HepG2 (cell line): ENCODE measurements around the gene PAQR6. TPM values are rescaled to one million over a fixed set of nuclear protein-coding genes. Genes with fewer than 3 reads are reported as not detected.
A peak's percentile ranks its signal among the peaks of the same experiment; 100 is the strongest.

Experiments
- ATAC-seq: fragments of 200-7000 bp; cut with Tn5 transposase; 3 replicates; pipeline ENCODE4 v1.9.1; 2020; ENCODE audit warnings: mild to moderate bottlenecking, moderate library complexity
- BruUV-seq: library from RNA; stranded (reverse); fragments of 400-500 nt; replicated peaks from 2 replicates; lab custom pipeline; 2021; lab: Mats Ljungman, UMichigan
- CTCF ChIA-PET: fragments of 300-600 bp; formaldehyde crosslinking; extraction: SDS; loops from one replicate; lab custom pipeline; 2021; ENCODE audit warnings: low total read pairs, inconsistent platforms, low intra/inter-chr PET ratio; lab: Yijun Ruan, JAX
- POLR2A ChIA-PET: fragments of 350-600 bp; sonication (Branson Sonifier 250); formaldehyde crosslinking; loops from one replicate; lab custom pipeline; 2020; ENCODE audit warnings: antibody characterized with exemption, inconsistent platforms; lab: Yijun Ruan, JAX
- DNase-seq: peaks from one replicate; pipeline ENCODE4 v3.0.0-alpha.2; 2015; ENCODE audit warnings: low spot score
- FAIRE-seq: peaks from 3 replicates; lab custom pipeline; 2011; peaks lifted over from hg19 to GRCh38; lab: Jason Lieb, UNC
- H2AFZ ChIP-seq: one replicate; pipeline ENCODE4 v1.6.1; 2011; ENCODE audit warnings: low read length, inconsistent platforms
- H3K27ac ChIP-seq: fragments of 300-600 bp; 3 replicates; pipeline ENCODE4 v1.8.0; 2011; ENCODE audit warnings: mixed run types, mild to moderate bottlenecking, mixed read lengths, low read length, inconsistent platforms; ENCODE audit not compliant: insufficient read depth; ENCODE audit errors: extremely low read length
- H3K27me3 ChIP-seq, 2 experiments: fragments of 200-600 bp in 1 of 2; 2 replicates in 1 of 2; 3 replicates in 1 of 2; pipeline versions ENCODE4 v1.6.0 to v1.8.0; 2011; ENCODE audit warnings: low read length in 2 of 2, mild to moderate bottlenecking in 2 of 2, moderate library complexity in 2 of 2, inconsistent platforms in 1 of 2; ENCODE audit not compliant: insufficient read depth in 2 of 2, control insufficient read depth in 1 of 2
- H3K36me3 ChIP-seq, 2 experiments: fragments of 200-600 bp in 1 of 2; replicated peaks in 1 of 2; 2 replicates in 1 of 2; 3 replicates in 1 of 2; pipeline versions ENCODE4 v1.5.1 to v1.8.0; 2011; ENCODE audit warnings: low read length in 2 of 2, inconsistent platforms in 1 of 2; ENCODE audit not compliant: insufficient read depth in 2 of 2, control insufficient read depth in 1 of 2
- H3K4me1 ChIP-seq: 2 replicates; pipeline ENCODE4 v1.5.1; 2012; ENCODE audit warnings: low read length, inconsistent platforms; ENCODE audit not compliant: insufficient read depth
- H3K4me2 ChIP-seq: 2 replicates; pipeline ENCODE4 v1.6.0; 2011; ENCODE audit warnings: low read depth, low read length, inconsistent platforms
- H3K4me3 ChIP-seq, 3 experiments: fragments of 200-600 bp in 1 of 3; sonication (generic), shearing (Covaris generic) in 1 of 3; replicated peaks in 1 of 3; 2 replicates each; pipeline ENCODE4 v1.5.1; 2011 to 2016; ENCODE audit warnings: low read length in 3 of 3, inconsistent platforms in 2 of 3, low read depth in 2 of 3, mild to moderate bottlenecking in 2 of 3, control low read depth in 1 of 3, mixed read lengths in 1 of 3; ENCODE audit not compliant: insufficient read depth in 1 of 3
- H3K79me2 ChIP-seq: one replicate; pipeline ENCODE4 v1.6.1; 2011; ENCODE audit warnings: low read length, inconsistent platforms; ENCODE audit not compliant: insufficient read depth
- H3K9ac ChIP-seq: 2 replicates; pipeline ENCODE4 v1.6.0; 2011; ENCODE audit warnings: mild to moderate bottlenecking, low read depth, low read length, inconsistent platforms; ENCODE audit not compliant: insufficient read depth
- H3K9me3 ChIP-seq: 2 replicates; pipeline ENCODE4 v1.5.1; 2012; ENCODE audit warnings: mild to moderate bottlenecking, low read length
- H4K20me1 ChIP-seq: 2 replicates; pipeline ENCODE4 v1.6.0; 2011; ENCODE audit warnings: inconsistent platforms, mild to moderate bottlenecking, low read length, moderate library complexity; ENCODE audit not compliant: insufficient read depth
- BCL6 ChIP-seq: IDR thresholded peaks from 2 replicates; pipeline ENCODE4 v1.6.1; 2016; ENCODE audit warnings: missing genetic modification reagents, missing compliant biosample characterization
- CENPX ChIP-seq: sonication (generic); formaldehyde crosslinking; IDR thresholded peaks from 2 replicates; pipeline ENCODE4 v1.9.0; 2021; ENCODE audit warnings: mild to moderate bottlenecking, missing genetic modification reagents, moderate library complexity
- CREM ChIP-seq, 2 experiments: sonication (generic) in 1 of 2; formaldehyde crosslinking in 1 of 2; IDR thresholded peaks; 2 replicates each; pipeline versions ENCODE4 v1.4.0 to v1.6.1; 2016 to 2020; ENCODE audit warnings: antibody characterized with exemption in 1 of 2, mild to moderate bottlenecking in 1 of 2, missing genetic modification reagents in 1 of 2
- EEA1 ChIP-seq: sonication (generic); formaldehyde crosslinking; IDR thresholded peaks from 2 replicates; pipeline ENCODE4 v1.5.1; 2020; ENCODE audit warnings: mild to moderate bottlenecking, missing genetic modification reagents, borderline replicate concordance
- HMG20B ChIP-seq: conservative IDR thresholded peaks from 2 replicates; pipeline ENCODE4 v1.6.1; 2016; ENCODE audit warnings: missing genetic modification reagents, missing compliant biosample characterization
- MIXL1 ChIP-seq: IDR thresholded peaks from 2 replicates; pipeline ENCODE4 v1.6.1; 2016
- TCF12 ChIP-seq, 2 experiments: fragments of 450-650 bp in 1 of 2; sonication (generic) in 1 of 2; formaldehyde crosslinking in 1 of 2; IDR thresholded peaks; 2 replicates each; pipeline versions ENCODE4 v1.6.1 to v1.8.0; 2017 to 2022; ENCODE audit warnings: antibody characterized with exemption in 1 of 2, mild to moderate bottlenecking in 1 of 2, missing genetic modification reagents in 1 of 2, moderate library complexity in 1 of 2
- TFDP2 ChIP-seq: sonication (generic); formaldehyde crosslinking; IDR thresholded peaks from 2 replicates; pipeline ENCODE4 v1.4.0; 2020; ENCODE audit warnings: missing genetic modification reagents
- ZC3H13 ChIP-seq: sonication (generic); formaldehyde crosslinking; IDR thresholded peaks from 2 replicates; pipeline ENCODE4 v1.8.1; 2023; ENCODE audit warnings: mild to moderate bottlenecking, missing genetic modification reagents, moderate library complexity
- ZNF180 ChIP-seq: sonication (generic); formaldehyde crosslinking; IDR thresholded peaks from 2 replicates; pipeline ENCODE4 v1.4.0; 2020; ENCODE audit warnings: low read depth, missing genetic modification reagents, borderline replicate concordance
- ZNF235 ChIP-seq: sonication (generic); formaldehyde crosslinking; IDR thresholded peaks from 2 replicates; pipeline ENCODE4 v1.8.1; 2023; ENCODE audit warnings: mild to moderate bottlenecking, missing genetic modification reagents, borderline replicate concordance
- ZNF281 ChIP-seq: sonication (generic); formaldehyde crosslinking; IDR thresholded peaks from 2 replicates; pipeline ENCODE4 v1.4.0; 2020; ENCODE audit warnings: missing genetic modification reagents, borderline replicate concordance
- ZNF510 ChIP-seq: sonication (generic); formaldehyde crosslinking; IDR thresholded peaks from 2 replicates; pipeline ENCODE4 v1.4.0; 2020; ENCODE audit warnings: low read depth, mild to moderate bottlenecking, missing genetic modification reagents
- ZNF576 ChIP-seq: sonication (generic); formaldehyde crosslinking; IDR thresholded peaks from 2 replicates; pipeline ENCODE4 v1.4.0; 2020; ENCODE audit warnings: mild to moderate bottlenecking, missing genetic modification reagents
- ZNF644 ChIP-seq: IDR thresholded peaks from 2 replicates; pipeline ENCODE4 v1.6.1; 2016; ENCODE audit warnings: low read depth
- ZNF761 ChIP-seq: sonication (generic); formaldehyde crosslinking; conservative IDR thresholded peaks from 2 replicates; pipeline ENCODE4 v1.4.0; 2020; ENCODE audit warnings: mild to moderate bottlenecking, missing genetic modification reagents
- WGBS: methylation state at CpG from one replicate; pipeline ENCODE4 v1.1.6; 2017; ENCODE audit warnings: low lambda C conversion rate; 5-methylcytosine and 5-hydroxymethylcytosine counted together
- in situ Hi-C: cut with HindIII; loops from 2 replicates; pipeline ENCODE4 v1.10.0; 2017; ENCODE audit warnings: low pct_unique_long_range_greater_than_20kb; ENCODE audit not compliant: extremely low pct_ligation_motif_present
- intact Hi-C: fragments of 100-400 bp; cut with micrococcal nuclease; formaldehyde crosslinking; loops from one replicate; pipeline ENCODE4 v1.10.0; 2022; ENCODE audit not compliant: unreplicated experiment
- polyA plus RNA-seq, 8 experiments: library from polyadenylated mRNA; depleted of rRNA in 3 of 8; stranded (reverse) in 7 of 8; unstranded in 1 of 8; fragments of >200 nt; fragmentation: Illumina TruSeq in 4 of 8; extraction: Trizol in 4 of 8; gene quantifications; 2 replicates each; pipeline versions ENCODE4 v1.2.1 to v1.2.3, GENCODE V29; 2011 to 2016; ENCODE audit warnings: low read depth in 4 of 8, missing spikeins in 1 of 8, mixed read lengths in 1 of 8; ENCODE audit not compliant: insufficient read depth in 1 of 8
- total RNA-seq, 5 experiments: library from RNA; depleted of rRNA; stranded (reverse); fragments of >200 nt; fragmentation: Illumina TruSeq; extraction: Trizol; gene quantifications; 2 replicates each; pipeline ENCODE4 v1.2.3, GENCODE V29; 2016; ENCODE audit warnings: low read depth in 1 of 5
- TF ChIP-seq, protein P1 (sequence below): sonication (generic); formaldehyde crosslinking; IDR thresholded peaks from 2 replicates; pipeline ENCODE4 v1.8.0; 2022; ENCODE audit warnings: mild to moderate bottlenecking, missing genetic modification reagents, moderate library complexity

The PAQR6 gene
- total and polyA plus RNA-seq, 2 of the 13 experiments (the other 11 are each of a cell fraction or from before 2014, with no cell fraction given) = 0.82 to 1.4 TPM

DNA sequence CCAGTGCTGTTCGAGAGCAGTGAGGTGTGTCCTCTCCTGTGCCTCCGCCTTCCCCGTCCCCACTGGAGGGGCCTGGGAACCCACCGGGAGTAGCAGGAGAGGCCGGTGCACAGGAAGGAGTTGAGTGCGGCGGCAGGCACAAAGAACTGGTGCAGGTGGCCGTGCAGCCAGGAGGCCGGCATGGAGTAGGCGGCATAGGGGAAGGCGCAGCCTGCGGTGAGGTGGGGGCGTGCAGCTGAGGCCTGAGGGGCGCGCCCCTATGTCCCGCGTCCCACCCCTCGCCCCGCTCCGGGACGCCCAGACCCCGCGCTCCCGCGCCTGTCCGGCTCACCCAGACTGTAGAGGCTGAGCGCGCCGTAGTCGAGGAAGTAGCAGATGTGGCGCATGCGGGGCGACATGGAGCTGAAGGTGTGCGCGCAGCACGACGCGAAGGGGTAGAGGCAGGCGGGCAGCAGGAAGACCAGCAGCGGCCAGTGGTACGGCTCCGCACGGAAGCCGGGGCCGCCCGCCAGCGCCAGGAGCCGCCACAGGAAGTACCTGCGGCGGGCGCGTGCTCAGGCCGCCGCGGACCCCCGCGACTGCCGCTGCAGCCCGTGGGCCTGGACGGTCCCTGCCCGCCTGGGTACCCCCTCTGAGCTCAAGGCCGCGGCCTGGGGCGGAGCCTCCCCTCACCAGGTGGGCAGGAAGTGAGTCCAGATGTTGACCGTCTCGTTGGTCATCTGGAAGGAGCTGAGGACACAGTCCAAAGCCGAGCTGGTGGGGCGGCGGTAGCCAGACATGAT is 2.2 kb downstream of the PAQR6 start (continued):
- TF ChIP-seq ZNF761 (CRISPR knock-in tag) (no peak), TFDP2 (CRISPR knock-in tag) (peak; percentile 49; the same call in 1 of the 2 replicates), ZNF510 (CRISPR knock-in tag) (no peak), EEA1 (CRISPR knock-in tag) (peak; percentile 87; the same call in 1 of the 2 replicates)

GRCh38 chr1:156244712-156245111 is 3.1 kb downstream of the PAQR6 start:
- H3K36me3 ChIP-seq = peaks cover 3 to 4% of the 10 kb centered on the region in 2 experiments; a peak in 3 of 5 replicates
- H3K9ac ChIP-seq = no peak overlapping the region
- FAIRE-seq = no peak
- H3K79me2 ChIP-seq = no peaks in the 10 kb centered on the region
- no peak overlapping the region for H3K4me2 ChIP-seq
- TF ChIP-seq ZNF180 = no peak
- no peak for TF ChIP-seq ZNF644 (CRISPR knock-in tag)
- TF ChIP-seq CREM (IDR thresholded peaks at IDR 0.05) = no peak
- no peak for TF ChIP-seq CREM (CRISPR knock-in tag; IDR thresholded peaks at IDR 0.05)
- TF ChIP-seq ZNF281 (CRISPR knock-in tag) = no peak
- TF ChIP-seq ZNF235 (CRISPR knock-in tag) = no peak
- TF ChIP-seq ZNF576 = no peak
- TF ChIP-seq MIXL1 (CRISPR knock-in tag) = no peak
- no peak for TF ChIP-seq BCL6 (CRISPR knock-in tag)
- TF ChIP-seq HMG20B (CRISPR knock-in tag) = no peak
- no peak for TF ChIP-seq CENPX (CRISPR knock-in tag)
- TF ChIP-seq TCF12 (IDR thresholded peaks at IDR 0.05) = no peak
- TF ChIP-seq TCF12 (CRISPR knock-in tag; IDR thresholded peaks at IDR 0.05) = no peak
- TF ChIP-seq ZC3H13 (CRISPR knock-in tag) = no peak
- TF ChIP-seq, protein P1, sequence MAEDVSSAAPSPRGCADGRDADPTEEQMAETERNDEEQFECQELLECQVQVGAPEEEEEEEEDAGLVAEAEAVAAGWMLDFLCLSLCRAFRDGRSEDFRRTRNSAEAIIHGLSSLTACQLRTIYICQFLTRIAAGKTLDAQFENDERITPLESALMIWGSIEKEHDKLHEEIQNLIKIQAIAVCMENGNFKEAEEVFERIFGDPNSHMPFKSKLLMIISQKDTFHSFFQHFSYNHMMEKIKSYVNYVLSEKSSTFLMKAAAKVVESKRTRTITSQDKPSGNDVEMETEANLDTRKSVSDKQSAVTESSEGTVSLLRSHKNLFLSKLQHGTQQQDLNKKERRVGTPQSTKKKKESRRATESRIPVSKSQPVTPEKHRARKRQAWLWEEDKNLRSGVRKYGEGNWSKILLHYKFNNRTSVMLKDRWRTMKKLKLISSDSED = no peak
- H4K20me1 ChIP-seq = no peaks in the 10 kb centered on the region
- WGBS = 96% methylated on average over 17 of the region's 17 CpGs
- no peak overlapping the region for H3K27ac ChIP-seq
- H3K27me3 ChIP-seq = no peaks in the 10 kb centered on the region
- H3K4me1 ChIP-seq = peaks cover 34% of the 10 kb centered on the region
- no peak overlapping the region for H2AFZ ChIP-seq
- no peak overlapping the region for H3K4me3 ChIP-seq
- ATAC-seq = no peak
- POLR2A ChIA-PET = no interaction called here
- DNase-seq = no peak
- intact Hi-C loops (no loop called here), in situ Hi-C loops (no loop called here)
- no TSS peak for BruUV-seq
- no peaks in the 10 kb centered on the region for H3K9me3 ChIP-seq
- CTCF ChIA-PET = no interaction called here
